Kidney (tissue), 22 donors: ENCODE measurements around the gene MS4A6A. TPM values are rescaled to one million over a fixed set of nuclear protein-coding genes. Genes with fewer than 3 reads are reported as not detected.

ENCODE experiments used
- DNase-seq, 5 donors: peaks; one replicate each; pipeline ENCODE4 v3.0.0-alpha.2; 2013 to 2020
- FAIRE-seq: peaks from 2 replicates; lab custom pipeline; 2012; peaks lifted over from hg19 to GRCh38; lab: Jason Lieb, UNC
- H3K27ac ChIP-seq, 2 donors: one replicate each; pipeline ENCODE4 v1.7.0; 2013; ENCODE audit warnings: low read depth in 2 of 2, low read length in 2 of 2, inconsistent platforms in 1 of 2
- H3K27me3 ChIP-seq: one replicate; pipeline ENCODE4 v1.7.1; 2013; ENCODE audit warnings: low read length, inconsistent platforms; ENCODE audit not compliant: control insufficient read depth, insufficient read depth
- H3K36me3 ChIP-seq, 3 donors: one replicate each; pipeline versions ENCODE4 v1.7.0 to v1.7.1; 2013; ENCODE audit warnings: low read length in 3 of 3, control low read depth in 1 of 3, inconsistent platforms in 1 of 3; ENCODE audit not compliant: insufficient read depth in 3 of 3, control insufficient read depth in 2 of 3
- H3K4me1 ChIP-seq, 3 donors: one replicate each; pipeline versions ENCODE4 v1.7.0 to v1.7.1; 2013; ENCODE audit warnings: low read length in 3 of 3, inconsistent platforms in 1 of 3, low read depth in 1 of 3; ENCODE audit not compliant: control insufficient read depth in 2 of 3, insufficient read depth in 2 of 3
- H3K4me3 ChIP-seq, 3 donors: one replicate each; pipeline versions ENCODE4 v1.7.0 to v1.8.1; 2013; ENCODE audit warnings: low read length in 3 of 3, control low read depth in 1 of 3, inconsistent platforms in 1 of 3
- H3K9ac ChIP-seq, 3 donors: one replicate each; pipeline versions ENCODE4 v1.7.0 to v1.7.1; 2013; ENCODE audit warnings: low read length in 3 of 3, control low read depth in 1 of 3, inconsistent platforms in 1 of 3
- H3K9me3 ChIP-seq, 3 donors: one replicate each; pipeline versions ENCODE4 v1.7.0 to v1.7.1; 2013; ENCODE audit warnings: low read length in 3 of 3, control low read depth in 1 of 3, inconsistent platforms in 1 of 3; ENCODE audit not compliant: control insufficient read depth in 2 of 3, insufficient read depth in 1 of 3
- CTCF ChIP-seq: IDR thresholded peaks from 3 replicates; pipeline ENCODE4 v1.5.1; 2012; ENCODE audit warnings: mild to moderate bottlenecking, moderate library complexity, borderline replicate concordance; ENCODE audit not compliant: insufficient read depth; ENCODE audit errors: extremely low read depth
- intact Hi-C: fragments of 100-400 bp; cut with DNase I; formaldehyde crosslinking; loops from one replicate; pipeline ENCODE4 v1.11.1; 2022
- long read RNA-seq, 10 donors: library from polyadenylated mRNA in 1 of 10; unstranded in 1 of 10; transcript quantifications; one replicate each; pipeline ENCODE4 v2.0.0 and lab custom pipeline, GENCODE V29; 2021 to 2026
- polyA plus RNA-seq: library from polyadenylated mRNA; stranded (reverse); fragments of 350-450 nt; fragmentation: Illumina TruSeq; extraction: RNeasy Lipid Tissue Mini Kit (QIAGEN cat#74804); gene quantifications from one replicate; pipeline ENCODE4 v1.2.3, GENCODE V29; 2014; ENCODE audit warnings: low read depth, low replicate concordance; ENCODE audit not compliant: insufficient read depth
- total RNA-seq: library from RNA; stranded (reverse); fragmentation: NEBNext Ultra II Directional; extraction: Animal tissue kit (Norgen Biotek cat#: 25700); gene quantifications from one replicate; pipeline ENCODE4 v1.2.1, GENCODE V29; 2021
- donor health status: control.
- donor health status: control.
- donor health status: control.
- donor health status: control.
- donor health status: control.
- donor health status: DM: yes; HTN: yes; CAD: no.
- donor health status: Normal renal cell carcinoma (clear cell type).

The MS4A6A gene
- total RNA-seq = 145 TPM
- polyA plus RNA-seq = 16.7 TPM
- long read RNA-seq, donor 1 = 0 reads
- long read RNA-seq, donor 2, partial matches to known transcripts = 0 of 2 reads
- long read RNA-seq, donor 2, other reads (novel, unspliced or antisense) = 0 of 2 reads
- long read RNA-seq, donor 3, partial matches to known transcripts = 6 of 7 reads
- long read RNA-seq, donor 3, other reads (novel, unspliced or antisense) = 0 of 7 reads
- long read RNA-seq, donor 4, partial matches to known transcripts = 0 of 1 reads
- long read RNA-seq, donor 4, other reads (novel, unspliced or antisense) = 0 of 1 reads
- long read RNA-seq, donor 5 = 0 reads
- long read RNA-seq, donor 6, partial matches to known transcripts = 5 of 7 reads
- long read RNA-seq, donor 6, other reads (novel, unspliced or antisense) = 0 of 7 reads
- long read RNA-seq, donor 7, transcript MS4A6A-208 (6 exons, 1,806 nt) = major isoform, 6 of 30 reads
- long read RNA-seq, donor 7, partial matches to known transcripts = 16 of 30 reads
- long read RNA-seq, donor 7, other reads (novel, unspliced or antisense) = 7 of 30 reads
- long read RNA-seq, donor 8 = 0 reads
- long read RNA-seq, donor 9 = 0 reads
- long read RNA-seq, donor 10 = 0 reads

GRCh38 chr11:60182541-60183330 lies at the start of gene MS4A6A:
TSS of gene MS4A6A (minus strand) at chr11:60183083. CDS start at chr11:60181727, 1,356 bp downstream.
- FAIRE-seq (no peak), DNase-seq (no peak)
- intact Hi-C loops = no loop called here
- Histone ChIP-seq H3K27me3 (no peaks in the 10 kb centered on the region), H3K36me3 (no peaks in the 10 kb centered on the region), H3K4me1 (no peaks in the 10 kb centered on the region), H3K4me3 (peak within 1 kb of the TSS in 1 of 3 donors; percentile 24), H3K27ac (peak within 1 kb of the TSS in 1 of 2 donors; percentile 47), H3K9me3 (peaks cover 0 to 4% (median 0%) of the 10 kb centered on the region in 3 donors), H3K9ac (no peak within 1 kb of the TSS)
- TF ChIP-seq CTCF = no peak

GRCh38 chr11:60230681-60231080 lies 47.8 kb upstream of the MS4A6A start:
- intact Hi-C loops = no loop called here
- Histone ChIP-seq H3K9me3 (no peaks in the 10 kb centered on the region), H3K36me3 (no peaks in the 10 kb centered on the region), H3K27ac (no peak overlapping the region), H3K9ac (no peak overlapping the region), H3K4me3 (no peak overlapping the region), H3K27me3 (no peaks in the 10 kb centered on the region), H3K4me1 (no peaks in the 10 kb centered on the region)
- no peak for DNase-seq
- no peak for FAIRE-seq
- no peak for TF ChIP-seq CTCF

- Histone ChIP-seq H3K9ac (no peak overlapping the region), H3K27me3 (no peaks in the 10 kb centered on the region), H3K9me3 (no peaks in the 10 kb centered on the region), H3K27ac (no peak overlapping the region), H3K4me3 (no peak overlapping the region), H3K36me3 (no peaks in the 10 kb centered on the region), H3K4me1 (no peaks in the 10 kb centered on the region)
- intact Hi-C loops = no loop called here
- no peak for TF ChIP-seq CTCF
- DNase-seq (no peak), FAIRE-seq (no peak)
These were observed 39.3 kb upstream of the MS4A6A start for GRCh38 chr11:60222141-60222540.
